HEK293T (cell line): Measurements from ENCODE around the gene DZANK1.

Experiments used
- CTCF ChIA-PET: fragments of 350-600 bp; formaldehyde crosslinking; extraction: SDS; loops from one replicate; lab custom pipeline; 2021; ENCODE audit warnings: antibody characterized with exemption, inconsistent platforms; lab: Yijun Ruan, JAX
- POLR2A ChIA-PET: fragments of 350-600 bp; formaldehyde crosslinking; extraction: SDS; loops from one replicate; lab custom pipeline; 2020; ENCODE audit warnings: antibody characterized with exemption, inconsistent platforms; lab: Yijun Ruan, JAX
- DNase-seq: peaks from one replicate; pipeline ENCODE4 v3.0.0; 2012; ENCODE audit warnings: mixed read lengths; ENCODE audit errors: extremely low spot score
- ARNT ChIP-seq: fragments of 450-650 bp; IDR thresholded peaks from 2 replicates; pipeline ENCODE4 v1.6.1; 2017; ENCODE audit warnings: mild to moderate bottlenecking
- BHLHE40 ChIP-seq: fragments of 450-650 bp; IDR thresholded peaks from 2 replicates; pipeline ENCODE4 v1.6.1; 2016; ENCODE audit warnings: mild to moderate bottlenecking, moderate library complexity, borderline replicate concordance
- CTBP1 ChIP-seq: fragments of 450-650 bp; IDR thresholded peaks from 2 replicates; pipeline ENCODE4 v1.6.1; 2016; ENCODE audit warnings: borderline replicate concordance
- ELF4 ChIP-seq: fragments of 450-650 bp; IDR thresholded peaks from 2 replicates; pipeline ENCODE4 v1.6.1; 2017; ENCODE audit warnings: antibody characterized with exemption
- FOXA1 ChIP-seq: fragments of 450-650 bp; IDR thresholded peaks from 2 replicates; pipeline ENCODE4 v1.6.1; 2016; ENCODE audit warnings: mild to moderate bottlenecking
- FOXK2 ChIP-seq: fragments of 450-650 bp; IDR thresholded peaks from 2 replicates; pipeline ENCODE4 v1.6.1; 2016; ENCODE audit warnings: mild to moderate bottlenecking
- FOXM1 ChIP-seq: fragments of 450-650 bp; IDR thresholded peaks from 2 replicates; pipeline ENCODE4 v1.6.1; 2017; ENCODE audit warnings: mild to moderate bottlenecking, borderline replicate concordance
- HDGF ChIP-seq: fragments of 450-650 bp; IDR thresholded peaks from 2 replicates; pipeline ENCODE4 v1.6.1; 2017; ENCODE audit warnings: antibody characterized with exemption, borderline replicate concordance
- L3MBTL2 ChIP-seq: fragments of 450-650 bp; conservative IDR thresholded peaks from 2 replicates; pipeline ENCODE4 v1.6.1; 2016; ENCODE audit warnings: mild to moderate bottlenecking
- LEF1 ChIP-seq: fragments of 450-650 bp; IDR thresholded peaks from 2 replicates; pipeline ENCODE4 v1.6.1; 2017; ENCODE audit warnings: mild to moderate bottlenecking, borderline replicate concordance
- NFRKB ChIP-seq: fragments of 450-650 bp; IDR thresholded peaks from 2 replicates; pipeline ENCODE4 v1.6.1; 2016; ENCODE audit warnings: mild to moderate bottlenecking, moderate library complexity
- PKNOX1 ChIP-seq: fragments of 450-650 bp; IDR thresholded peaks from 2 replicates; pipeline ENCODE4 v1.6.1; 2016
- SP1 ChIP-seq: fragments of 450-650 bp; IDR thresholded peaks from 2 replicates; pipeline ENCODE4 v1.6.1; 2017
- SUZ12 ChIP-seq: fragments of 450-650 bp; IDR thresholded peaks from 2 replicates; pipeline ENCODE4 v1.6.1; 2016; ENCODE audit warnings: mild to moderate bottlenecking
- TARDBP ChIP-seq: fragments of 450-650 bp; IDR thresholded peaks from 2 replicates; pipeline ENCODE4 v1.6.1; 2016
- ZNF384 ChIP-seq: fragments of 450-650 bp; IDR thresholded peaks from 2 replicates; pipeline ENCODE4 v1.6.1; 2016

DZANK1 gene

GRCh38 chr20:18466894-18467730, at the start of gene DZANK1, which contains the start of gene POLR3F:
TSS of gene DZANK1 (minus strand) at chr20:18467030. CDS start at chr20:18465358, 1,672 bp downstream.
TSS of gene POLR3F (plus strand) at chr20:18467390. CDS start at chr20:18467507, 117 bp downstream.
- POLR2A ChIA-PET: interaction anchor here (0.8 to 5.0 kb wide), 10 partner anchors 8 to 121 kb away, joined by 3 to 27 read pairs (median 4); partner anchors contain the start of genes DTD1, RBBP9 and SEC23B
- peak; percentile 98 for DNase-seq
- CTCF ChIA-PET: no interaction called here
- TF ChIP-seq HDGF: no peak
- TF ChIP-seq ZNF384: no peak
- TF ChIP-seq ELF4: peak; percentile 60; the same call in 1 of the 2 replicates
- TF ChIP-seq TARDBP: no peak
- TF ChIP-seq LEF1: 0 out of 2 replicates have a peak, but pooled peaks have one; percentile 12
- no peak for TF ChIP-seq FOXA1
- TF ChIP-seq PKNOX1: no peak
- no peak for TF ChIP-seq CTBP1
- peak; percentile 54 for TF ChIP-seq L3MBTL2
- no peak for TF ChIP-seq SUZ12

GRCh38 chr20:18515973-18516372, 49.1 kb upstream of the DZANK1 start:
- POLR2A ChIA-PET: interaction anchor here (1.5 kb wide), 1 partner anchor 9 kb away, joined by 7 read pairs; the partner anchor contains the start of gene SEC23B
- no peak for TF ChIP-seq ELF4
- TF ChIP-seq HDGF: no peak
- no peak for TF ChIP-seq SP1
- no peak for TF ChIP-seq FOXA1
- no peak for TF ChIP-seq CTBP1
- TF ChIP-seq SUZ12: no peak
- TF ChIP-seq BHLHE40: no peak
- no peak for TF ChIP-seq ARNT
- CTCF ChIA-PET: no interaction called here

GRCh38 chr20:18514127-18514526, 47.3 kb upstream of the DZANK1 start:
- TF ChIP-seq TARDBP: no peak
- TF ChIP-seq LEF1: no peak
- TF ChIP-seq ZNF384: no peak
- no peak for TF ChIP-seq SP1
- TF ChIP-seq BHLHE40: no peak
- TF ChIP-seq ELF4: no peak
- no peak for TF ChIP-seq NFRKB
- TF ChIP-seq HDGF: no peak
- no peak for TF ChIP-seq FOXK2
- no peak for TF ChIP-seq FOXA1
- no peak for TF ChIP-seq FOXM1
- TF ChIP-seq SUZ12: no peak
- TF ChIP-seq CTBP1: no peak
- TF ChIP-seq L3MBTL2: no peak
- no peak for TF ChIP-seq ARNT
- TF ChIP-seq PKNOX1: no peak
- DNase-seq: no peak
- ChIA-PET CTCF (no interaction called here), POLR2A (no interaction called here)

More at GRCh38 chr20:18515973-18516372, 49.1 kb upstream of the DZANK1 start:
- DNase-seq: no peak

- ChIA-PET POLR2A (no interaction called here), CTCF (no interaction called here)
- DNase-seq: no peak
- TF ChIP-seq NFRKB: no peak
- TF ChIP-seq ARNT: no peak
- no peak for TF ChIP-seq FOXK2
- no peak for TF ChIP-seq HDGF
- TF ChIP-seq L3MBTL2: no peak
- no peak for TF ChIP-seq TARDBP
- no peak for TF ChIP-seq LEF1
Measured at GRCh38 chr20:18513208-18513607, 46.4 kb upstream of the DZANK1 start.

- TF ChIP-seq PKNOX1: no peak
- TF ChIP-seq BHLHE40: no peak
- no peak for TF ChIP-seq FOXA1
- TF ChIP-seq TARDBP: no peak
- no peak for TF ChIP-seq SUZ12
- TF ChIP-seq ELF4: no peak
- no peak for TF ChIP-seq HDGF
- no peak for TF ChIP-seq ARNT
- TF ChIP-seq FOXK2: no peak
- DNase-seq: no peak
- ChIA-PET CTCF (no interaction called here), POLR2A (no interaction called here)
Measured at GRCh38 chr20:18511571-18511970, 44.7 kb upstream of the DZANK1 start.
